ENCODE data around the gene KRTAP10-10. TPM values are rescaled to one million over a fixed set of nuclear protein-coding genes. Genes with fewer than 3 reads are reported as not detected.
"Not testable (repeated sequence)": the region's sequence is repeated elsewhere in the genome, so short reads cannot be mapped to it uniquely, and the experiment has no call there.

Gene KRTAP10-10
- total RNA-seq, 1 experiment from 2014 or later, result not detected

DNA sequence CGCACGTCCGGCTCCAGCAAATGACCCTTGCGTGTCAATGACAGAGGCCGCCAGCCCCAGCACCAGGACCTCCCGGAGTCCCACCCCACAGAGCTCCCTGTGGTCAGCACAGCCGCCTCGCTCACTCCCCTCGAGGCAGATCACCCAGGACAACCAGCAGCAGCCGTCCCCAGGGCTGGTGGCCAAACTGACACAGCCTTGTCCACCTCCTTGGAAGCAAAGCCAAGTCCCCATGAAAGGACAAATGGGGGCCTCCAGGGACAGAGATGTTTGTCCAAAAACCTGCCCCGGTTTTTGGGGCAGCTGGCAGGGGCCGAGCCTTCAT is 2.1 kb downstream of the KRTAP10-10 start:
- intact Hi-C loops (cut with micrococcal nuclease), result no loop called here
- Mint-ChIP-seq H3K4me1 (ENCODE audit: insufficient read depth, unreplicated experiment) (no peaks in the 10 kb centered on the region), H3K36me3 (ENCODE audit: insufficient read depth, unreplicated experiment) (no peaks in the 10 kb centered on the region), H3K9me3 (ENCODE audit: unreplicated experiment) (peaks cover 26% of the 10 kb centered on the region), H3K4me3 (ENCODE audit: unreplicated experiment) (no peak overlapping the region), H3K27ac (ENCODE audit: low read depth, unreplicated experiment) (no peak overlapping the region), H3K27me3 (ENCODE audit: insufficient read depth, unreplicated experiment) (peaks cover 51% of the 10 kb centered on the region)
- DNase-seq (ENCODE audit: unreplicated experiment), result no peak
- TF ChIP-seq, protein P1, sequence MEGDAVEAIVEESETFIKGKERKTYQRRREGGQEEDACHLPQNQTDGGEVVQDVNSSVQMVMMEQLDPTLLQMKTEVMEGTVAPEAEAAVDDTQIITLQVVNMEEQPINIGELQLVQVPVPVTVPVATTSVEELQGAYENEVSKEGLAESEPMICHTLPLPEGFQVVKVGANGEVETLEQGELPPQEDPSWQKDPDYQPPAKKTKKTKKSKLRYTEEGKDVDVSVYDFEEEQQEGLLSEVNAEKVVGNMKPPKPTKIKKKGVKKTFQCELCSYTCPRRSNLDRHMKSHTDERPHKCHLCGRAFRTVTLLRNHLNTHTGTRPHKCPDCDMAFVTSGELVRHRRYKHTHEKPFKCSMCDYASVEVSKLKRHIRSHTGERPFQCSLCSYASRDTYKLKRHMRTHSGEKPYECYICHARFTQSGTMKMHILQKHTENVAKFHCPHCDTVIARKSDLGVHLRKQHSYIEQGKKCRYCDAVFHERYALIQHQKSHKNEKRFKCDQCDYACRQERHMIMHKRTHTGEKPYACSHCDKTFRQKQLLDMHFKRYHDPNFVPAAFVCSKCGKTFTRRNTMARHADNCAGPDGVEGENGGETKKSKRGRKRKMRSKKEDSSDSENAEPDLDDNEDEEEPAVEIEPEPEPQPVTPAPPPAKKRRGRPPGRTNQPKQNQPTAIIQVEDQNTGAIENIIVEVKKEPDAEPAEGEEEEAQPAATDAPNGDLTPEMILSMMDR (IDR thresholded peaks at IDR 0.05; ENCODE audit: unreplicated experiment), result no peak
- CTCF ChIA-PET, result no interaction called here
- POLR2A ChIA-PET, result no interaction called here
- BruUV-seq (replicated peaks), result no TSS peak

DNA sequence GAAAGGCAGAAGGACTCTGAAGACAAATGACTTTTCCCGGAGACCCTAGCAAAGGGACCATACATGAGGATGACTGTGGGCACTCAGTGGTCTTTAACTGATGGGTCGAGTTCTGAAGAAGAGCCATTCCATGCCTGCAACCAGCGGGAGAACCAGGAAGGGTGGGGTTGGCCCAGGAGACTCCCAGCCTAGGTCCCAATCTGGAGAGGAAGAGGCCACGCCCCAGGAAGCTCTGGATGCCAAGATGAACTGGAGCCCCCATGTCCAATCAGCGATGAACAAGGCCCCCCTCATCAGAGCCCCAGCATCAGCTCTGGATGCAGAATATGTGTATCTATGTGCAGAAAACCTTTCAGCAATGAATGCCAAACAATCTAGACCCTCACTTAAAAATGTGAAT is 3.6 kb downstream of the KRTAP10-10 start:
- H3K4me1 Mint-ChIP-seq (ENCODE audit: insufficient read depth, unreplicated experiment), result no peaks in the 10 kb centered on the region
- no TSS peak for BruUV-seq (replicated peaks)
- TF ChIP-seq, protein P1 (IDR thresholded peaks at IDR 0.05; ENCODE audit: unreplicated experiment), result no peak
- H3K9me3 Mint-ChIP-seq (ENCODE audit: unreplicated experiment), result peaks cover 34% of the 10 kb centered on the region
- no peak overlapping the region for H3K4me3 Mint-ChIP-seq (ENCODE audit: unreplicated experiment)
- no peak for DNase-seq (ENCODE audit: unreplicated experiment)
- no peaks in the 10 kb centered on the region for H3K36me3 Mint-ChIP-seq (ENCODE audit: insufficient read depth, unreplicated experiment)
- intact Hi-C loops (cut with micrococcal nuclease), result no loop called here
- H3K27ac Mint-ChIP-seq (ENCODE audit: low read depth, unreplicated experiment), result no peak overlapping the region
- ChIA-PET POLR2A (no interaction called here), CTCF (no interaction called here)
- H3K27me3 Mint-ChIP-seq (ENCODE audit: insufficient read depth, unreplicated experiment), result peaks cover 39% of the 10 kb centered on the region

DNA sequence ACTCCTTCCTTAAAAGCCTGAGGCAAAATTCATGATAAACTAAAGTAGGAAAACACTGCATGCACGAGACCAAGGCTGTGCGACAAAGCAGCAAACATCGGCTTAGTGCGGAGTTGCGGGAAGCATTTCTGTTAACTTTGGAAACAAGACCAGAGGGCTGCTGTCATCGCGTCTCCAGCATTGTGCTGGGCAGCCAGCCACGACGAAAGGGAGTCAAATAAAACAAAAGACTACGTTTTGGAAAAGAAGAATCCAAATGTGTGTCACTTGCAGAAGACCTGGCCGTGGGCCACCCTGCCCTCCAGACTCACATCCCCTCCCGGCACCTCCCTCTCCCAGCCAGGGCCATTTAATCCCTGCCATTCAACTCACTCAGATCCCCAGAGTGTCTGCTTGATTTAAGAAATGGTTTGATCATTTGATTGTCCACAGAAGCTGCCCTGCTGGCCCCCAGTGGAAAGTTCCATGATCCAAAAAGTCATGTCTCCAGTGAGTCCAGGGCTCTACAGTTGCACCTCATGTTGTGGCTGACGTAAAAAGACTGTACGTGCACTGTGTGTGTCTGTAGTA is 6.7 kb downstream of the KRTAP10-10 start:
- BruUV-seq (replicated peaks), result no TSS peak
- TF ChIP-seq, protein P1 (IDR thresholded peaks at IDR 0.05; ENCODE audit: unreplicated experiment), result no peak
- ChIA-PET CTCF (no interaction called here), POLR2A (no interaction called here)
- Mint-ChIP-seq H3K4me1 (ENCODE audit: insufficient read depth, unreplicated experiment) (no peaks in the 10 kb centered on the region), H3K27ac (ENCODE audit: low read depth, unreplicated experiment) (no peak overlapping the region), H3K9me3 (ENCODE audit: unreplicated experiment) (peaks cover 34% of the 10 kb centered on the region), H3K36me3 (ENCODE audit: insufficient read depth, unreplicated experiment) (no peaks in the 10 kb centered on the region), H3K27me3 (ENCODE audit: insufficient read depth, unreplicated experiment) (peaks cover 39% of the 10 kb centered on the region), H3K4me3 (ENCODE audit: unreplicated experiment) (no peak overlapping the region)
- intact Hi-C loops (cut with micrococcal nuclease), result no loop called here
- no peak for DNase-seq (ENCODE audit: unreplicated experiment)

DNA sequence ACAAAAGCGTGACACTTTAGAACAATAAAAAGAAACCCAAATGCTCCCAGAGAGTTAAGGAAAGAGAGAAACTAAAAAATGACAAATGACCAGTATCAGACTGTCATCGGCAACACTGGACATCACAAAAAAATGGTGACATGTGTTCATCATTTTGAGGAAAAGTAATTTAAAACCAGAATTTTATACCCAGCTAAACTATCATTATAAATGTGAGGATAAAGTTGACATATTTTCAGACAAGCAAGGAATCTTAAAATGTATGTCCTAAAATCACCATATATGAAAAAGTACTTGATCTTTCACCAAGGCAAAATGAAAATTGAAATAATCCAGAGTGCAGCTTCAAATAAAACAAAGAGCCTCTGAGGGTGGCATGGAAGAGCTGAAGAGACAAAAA is 7.7 kb downstream of the KRTAP10-10 start:
- no TSS peak for BruUV-seq (replicated peaks)
- no peak for DNase-seq (ENCODE audit: unreplicated experiment)
- CTCF ChIA-PET, result interaction anchor here (0.9 kb wide), 1 partner anchor 97 kb away, joined by 3 read pairs; no protein-coding TSS in a partner anchor
- no peak overlapping the region for H3K27ac Mint-ChIP-seq (ENCODE audit: low read depth, unreplicated experiment)
- no peak overlapping the region for H3K4me3 Mint-ChIP-seq (ENCODE audit: unreplicated experiment)
- H3K9me3 Mint-ChIP-seq (ENCODE audit: unreplicated experiment), result peaks cover 32% of the 10 kb centered on the region
- H3K4me1 Mint-ChIP-seq (ENCODE audit: insufficient read depth, unreplicated experiment), result no peaks in the 10 kb centered on the region
- POLR2A ChIA-PET, result no interaction called here
- intact Hi-C loops (cut with micrococcal nuclease), result no loop called here
- TF ChIP-seq, protein P1 (IDR thresholded peaks at IDR 0.05; ENCODE audit: unreplicated experiment), result no peak
- H3K36me3 Mint-ChIP-seq (ENCODE audit: insufficient read depth, unreplicated experiment), result no peaks in the 10 kb centered on the region
- peaks cover 30% of the 10 kb centered on the region for H3K27me3 Mint-ChIP-seq (ENCODE audit: insufficient read depth, unreplicated experiment)

DNA sequence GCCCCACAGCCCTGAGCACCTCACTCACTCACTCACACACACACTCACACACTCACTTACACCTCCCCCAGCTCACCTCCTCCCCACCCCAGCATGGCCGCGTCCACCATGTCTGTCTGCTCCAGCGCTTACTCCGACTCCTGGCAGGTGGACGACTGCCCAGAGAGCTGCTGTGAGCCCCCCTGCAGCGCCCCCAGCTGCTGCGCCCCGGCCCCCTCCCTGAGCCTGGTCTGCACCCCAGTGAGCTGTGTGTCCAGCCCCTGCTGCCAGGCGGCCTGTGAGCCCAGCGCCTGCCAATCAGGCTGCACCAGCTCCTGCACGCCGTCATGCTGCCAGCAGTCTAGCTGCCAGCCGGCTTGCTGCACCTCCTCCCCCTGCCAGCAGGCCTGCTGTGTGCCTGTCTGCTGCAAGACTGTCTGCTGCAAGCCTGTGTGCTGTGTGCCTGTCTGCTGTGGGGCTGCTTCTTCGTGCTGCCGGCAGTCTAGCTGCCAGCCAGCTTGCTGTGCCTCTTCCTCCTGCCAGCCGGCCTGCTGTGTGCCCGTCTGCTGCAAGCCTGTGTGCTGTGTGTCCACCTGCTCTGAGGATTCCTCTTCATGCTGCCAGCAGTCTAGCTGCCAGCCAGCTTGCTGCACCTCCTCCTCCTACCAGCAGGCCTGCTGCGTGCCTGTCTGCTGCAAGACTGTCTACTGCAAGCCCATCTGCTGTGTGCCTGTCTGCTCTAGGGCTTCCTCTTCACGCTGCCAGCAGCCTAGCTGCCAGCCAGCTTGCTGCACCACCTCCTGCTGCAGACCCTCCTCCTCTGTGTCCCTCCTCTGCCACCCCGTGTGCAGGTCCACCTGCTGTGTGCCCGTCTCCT is 9.4 kb downstream of the KRTAP10-10 start, which contains the start of gene KRTAP10-11:
Gene KRTAP10-11, plus strand, starts transcription at position 49 of the 856 bp plus-strand sequence. Its CDS starts 45 bp downstream, at position 94.
- CTCF ChIA-PET, result interaction anchor here (0.6 kb wide), 1 partner anchor 224 kb away, joined by 3 read pairs; no protein-coding TSS in a partner anchor
- peaks cover 17% of the 10 kb centered on the region for H3K9me3 Mint-ChIP-seq (ENCODE audit: unreplicated experiment)
- H3K4me3 Mint-ChIP-seq (ENCODE audit: unreplicated experiment); POLR2A ChIA-PET; H3K27ac Mint-ChIP-seq (ENCODE audit: low read depth, unreplicated experiment); intact Hi-C loops (cut with micrococcal nuclease); H3K36me3 Mint-ChIP-seq (ENCODE audit: insufficient read depth, unreplicated experiment); BruUV-seq (replicated peaks); H3K4me1 Mint-ChIP-seq (ENCODE audit: insufficient read depth, unreplicated experiment); DNase-seq (ENCODE audit: unreplicated experiment): not testable (repeated sequence)
- peaks cover 23% of the 10 kb centered on the region for H3K27me3 Mint-ChIP-seq (ENCODE audit: insufficient read depth, unreplicated experiment)
